Ramos (cell line): ENCODE results near the gene IGSF8.

Experiments used
- in situ Hi-C: fragments of 300-500 bp; cut with MboI; formaldehyde crosslinking; loops from one replicate; pipeline ENCODE4 v1.14.3; 2022; ENCODE audit warnings: low sequenced_read_pairs; ENCODE audit not compliant: unreplicated experiment

IGSF8 gene

GRCh38 chr1:160077486-160077885, 20.9 kb downstream of the IGSF8 start:
- in situ Hi-C loops = no loop called here

GRCh38 chr1:160076295-160076694, 22.1 kb downstream of the IGSF8 start:
- in situ Hi-C loops = no loop called here

GRCh38 chr1:160075836-160076235, 22.6 kb downstream of the IGSF8 start:
- in situ Hi-C loops = no loop called here

DNA sequence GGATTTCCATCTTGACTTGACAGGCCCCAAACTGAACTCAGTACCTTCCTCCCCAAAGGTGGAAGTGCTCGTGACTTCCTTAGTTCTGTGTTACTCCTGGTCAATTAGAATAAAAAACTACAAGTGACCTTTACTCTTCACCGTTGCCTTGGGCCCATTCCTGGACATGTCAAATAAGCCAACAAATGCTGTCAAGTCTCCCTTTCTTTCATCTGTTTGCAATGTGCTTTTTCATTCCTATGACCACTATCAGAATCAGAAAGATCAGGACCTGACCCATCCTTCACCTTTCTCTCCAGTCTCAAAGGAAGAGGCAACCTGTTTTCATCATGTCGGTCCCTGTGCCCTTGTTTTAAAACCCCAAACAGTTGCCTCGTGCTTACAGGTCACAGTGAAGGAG, 23.6 kb downstream of the IGSF8 start:
- in situ Hi-C loops = no loop called here

GRCh38 chr1:160071289-160071688, 27.1 kb downstream of the IGSF8 start:
- in situ Hi-C loops = no loop called here

- in situ Hi-C loops = no loop called here
Observed at GRCh38 chr1:160070243-160071163, 27.9 kb downstream of the IGSF8 start.

DNA sequence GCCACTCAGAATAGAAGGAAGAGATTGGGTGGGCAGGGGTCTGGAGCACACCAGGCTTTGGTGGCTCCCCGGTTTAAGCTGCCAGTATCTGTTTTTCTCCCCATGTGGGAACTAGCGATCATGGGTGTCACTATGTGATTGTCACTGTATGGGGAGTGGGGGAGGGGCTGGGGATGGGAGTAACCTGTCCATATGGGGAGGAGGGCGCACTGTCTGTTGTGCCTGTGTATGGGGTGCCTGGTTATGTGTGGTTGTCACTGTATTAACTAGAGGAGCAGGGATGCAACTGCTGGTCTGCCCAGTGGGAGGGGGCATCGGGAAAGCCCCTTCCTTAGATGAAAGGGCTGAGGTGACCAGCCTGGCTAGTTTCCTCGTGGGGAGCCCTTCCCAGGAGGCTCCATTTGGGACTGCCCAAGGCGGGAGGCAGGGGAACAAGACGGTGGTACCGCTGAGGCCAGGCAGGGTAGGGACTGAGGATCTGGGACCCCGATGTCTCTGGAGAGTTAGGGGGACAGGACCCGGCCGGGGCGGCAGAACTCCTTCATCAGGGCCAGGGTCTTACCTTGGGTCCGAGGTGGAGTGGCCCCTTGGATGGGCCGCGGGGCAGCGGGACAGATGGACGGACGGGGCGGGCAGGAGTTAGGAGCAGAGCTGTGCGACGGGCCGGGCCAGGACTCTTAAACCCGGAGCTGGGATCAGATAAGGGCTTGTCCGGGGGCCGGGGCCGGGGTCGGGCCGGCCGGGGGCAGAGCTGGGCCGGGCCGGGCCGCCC, 28.8 kb downstream of the IGSF8 start, which contains the start of gene KCNJ10:
Gene KCNJ10 (minus strand): TSS at position 701 of the 772 bp plus-strand sequence. CDS start 27,628 bp downstream, outside the sequence.
- in situ Hi-C loops = no loop called here

DNA sequence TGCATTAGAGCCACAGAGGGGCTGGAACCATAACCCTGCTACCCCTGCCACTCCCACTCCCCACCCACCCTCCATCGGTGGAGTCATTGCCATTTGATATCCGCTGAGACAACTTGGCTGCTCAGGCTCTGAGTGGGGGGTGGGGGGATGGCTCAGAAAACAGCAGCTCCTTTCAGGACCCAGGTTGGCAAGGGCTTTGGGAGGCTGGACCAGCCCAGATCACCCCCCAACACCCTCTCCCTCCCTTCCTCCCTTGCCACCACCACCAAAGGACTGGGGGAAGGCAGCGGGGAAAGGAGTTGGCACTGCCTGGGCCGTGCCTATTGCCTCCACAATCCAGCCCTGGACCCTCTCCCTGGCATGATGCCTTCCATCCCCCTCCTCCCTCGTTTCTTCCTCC, 30.2 kb downstream of the IGSF8 start:
- in situ Hi-C loops = no loop called here

DNA sequence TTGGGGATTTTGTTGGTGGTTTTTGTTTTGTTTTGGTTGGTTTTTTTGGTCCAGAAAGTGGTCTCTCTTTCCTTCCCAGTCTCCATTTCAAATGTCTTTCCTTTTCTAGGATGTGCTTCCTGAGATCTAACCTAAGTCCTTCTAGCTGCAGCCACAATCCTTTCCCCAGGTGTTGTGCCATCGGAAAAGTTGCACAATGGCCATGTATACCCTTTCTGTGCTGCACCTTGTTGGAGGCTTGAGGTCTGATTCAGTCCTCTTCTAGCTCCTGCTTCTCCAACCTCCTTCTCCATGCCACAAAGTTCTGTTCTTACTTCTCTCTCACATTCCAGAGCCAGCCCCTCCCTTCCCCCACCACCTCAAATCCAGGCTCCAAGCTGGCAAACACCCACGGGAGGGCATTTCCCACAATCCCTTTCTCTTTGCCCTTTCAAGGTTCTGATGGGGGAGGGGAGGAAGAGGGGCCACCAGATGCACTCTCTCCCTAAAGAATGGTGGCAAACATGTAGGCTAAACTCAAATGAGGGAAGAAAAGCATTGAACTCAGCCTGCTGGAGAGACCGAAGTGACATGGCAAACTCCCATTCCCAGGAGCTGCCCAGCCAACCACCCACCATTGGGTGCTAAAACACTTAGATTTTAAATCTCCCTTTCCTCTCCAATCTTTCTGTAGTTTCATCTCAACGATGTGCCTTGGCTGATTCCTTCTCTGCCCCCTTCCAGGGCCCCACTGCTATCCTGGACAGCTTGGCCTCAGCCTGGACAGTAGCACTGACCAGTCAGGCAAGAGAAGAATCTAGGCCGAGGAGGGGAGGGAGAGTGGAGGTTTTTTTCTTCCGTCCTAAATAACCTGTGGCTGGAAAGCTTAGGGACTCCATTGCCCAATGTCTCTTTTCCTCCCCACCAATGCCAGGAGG, 31.3 kb downstream of the IGSF8 start:
- in situ Hi-C loops = no loop called here

- in situ Hi-C loops = no loop called here
Observed at GRCh38 chr1:160064746-160065145, 33.7 kb downstream of the IGSF8 start.

DNA sequence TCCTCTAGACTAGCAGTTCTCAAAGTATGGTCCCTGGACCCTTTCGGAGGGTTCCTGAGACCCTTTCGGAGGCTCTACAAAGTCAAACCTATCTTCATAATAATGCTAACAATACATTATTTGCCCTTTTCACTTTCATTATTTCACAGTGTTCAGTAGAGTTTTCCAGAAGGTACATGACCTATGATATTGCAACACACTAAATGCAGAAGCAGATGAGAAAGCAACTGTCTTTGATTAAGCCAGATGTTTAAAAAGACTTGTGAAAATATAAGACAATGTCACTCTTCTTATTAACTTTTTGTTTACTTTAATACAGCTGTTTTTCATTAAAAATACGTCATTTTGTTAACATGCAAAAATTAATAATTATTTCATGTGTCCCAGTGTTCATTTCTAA, 34.3 kb downstream of the IGSF8 start:
- in situ Hi-C loops = no loop called here

GRCh38 chr1:160063176-160063575, 35.2 kb downstream of the IGSF8 start:
- in situ Hi-C loops = no loop called here

GRCh38 chr1:160062230-160062532, 36.2 kb downstream of the IGSF8 start:
- in situ Hi-C loops = no loop called here

GRCh38 chr1:160061369-160062229, 36.8 kb downstream of the IGSF8 start:
- in situ Hi-C loops = no loop called here

DNA sequence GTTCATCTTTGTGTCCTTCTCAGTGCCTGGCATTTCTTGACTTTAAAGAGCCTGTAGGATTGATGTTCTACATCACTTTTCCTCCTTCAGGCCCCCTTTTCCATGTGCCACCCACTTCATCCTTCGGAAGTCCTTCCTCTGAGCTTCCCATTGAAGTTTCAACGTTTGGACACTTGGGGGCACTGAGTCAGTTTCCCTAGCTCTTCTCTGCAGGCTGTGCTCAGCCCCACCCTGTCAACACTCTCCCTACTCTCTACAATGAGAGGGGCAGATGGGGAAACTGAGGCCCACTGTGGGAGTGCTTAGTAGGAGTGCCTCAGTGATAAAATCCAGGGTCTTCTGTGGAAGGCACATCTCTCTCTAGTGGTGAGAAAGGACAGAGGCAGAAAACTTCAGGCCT, 40.3 kb downstream of the IGSF8 start:
- in situ Hi-C loops = no loop called here

GRCh38 chr1:160056648-160057169, 41.7 kb downstream of the IGSF8 start:
- in situ Hi-C loops = no loop called here

GRCh38 chr1:160053548-160054365, 44.7 kb downstream of the IGSF8 start:
- in situ Hi-C loops = no loop called here

- in situ Hi-C loops = no loop called here
Observed at GRCh38 chr1:160052936-160053335, 45.5 kb downstream of the IGSF8 start.
